ENCODE data around the gene C17orf75. TPM values are rescaled to one million over a fixed set of nuclear protein-coding genes. Genes with fewer than 3 reads are reported as not detected.
A peak's percentile ranks its signal among the peaks of the same experiment; 100 is the strongest.

C17orf75 gene
- total RNA-seq, 1 donor from 2014 or later, result 22.7 TPM

DNA sequence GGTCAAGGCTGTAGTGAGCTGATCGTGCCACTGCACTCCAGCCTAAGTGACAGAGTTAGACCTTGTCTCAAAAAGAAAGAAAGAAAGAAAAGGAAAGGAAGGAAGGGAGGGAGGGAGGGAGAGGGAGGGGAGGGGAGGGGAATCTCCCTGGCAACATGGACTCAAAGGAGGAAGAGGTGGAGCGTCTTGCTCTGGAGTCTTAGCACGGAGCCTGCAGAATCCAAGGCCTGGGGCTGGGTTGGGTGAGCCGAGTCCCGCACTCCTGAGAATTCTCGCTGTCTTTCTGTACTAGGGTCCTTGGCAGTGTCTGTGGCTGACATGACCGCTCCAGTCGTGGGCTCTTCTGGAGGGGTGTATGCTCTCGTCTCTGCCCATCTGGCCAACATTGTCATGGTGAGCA lies 36.9 kb downstream of the C17orf75 start:
- DNase-seq (ENCODE audit: low spot score), result no peak

DNA sequence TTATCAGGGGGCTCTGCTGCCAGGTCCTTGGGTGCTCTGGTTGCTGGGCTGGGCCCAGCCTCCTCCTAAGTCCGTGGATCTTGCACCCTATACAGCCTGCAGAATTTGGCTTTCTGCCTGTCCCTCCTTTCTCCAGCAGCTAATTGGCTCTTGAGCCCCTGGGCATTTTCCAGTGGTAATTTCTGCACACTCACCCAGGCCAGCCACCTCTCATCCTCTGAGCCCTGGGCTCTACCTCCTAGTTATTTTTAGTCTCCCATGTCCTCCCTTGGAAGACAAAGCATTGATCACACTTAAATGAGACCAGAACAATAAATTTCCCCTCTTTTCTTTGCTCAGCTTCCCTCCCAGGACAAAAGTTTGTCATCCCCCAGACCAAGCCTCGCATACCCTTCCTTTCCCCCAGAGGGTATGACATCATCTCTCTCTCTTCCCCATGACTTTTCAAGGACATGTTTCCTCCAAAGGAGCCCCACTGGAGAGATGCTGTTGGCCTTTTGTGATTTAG lies 38.1 kb downstream of the C17orf75 start:
- no peak for DNase-seq (ENCODE audit: low spot score)

DNA sequence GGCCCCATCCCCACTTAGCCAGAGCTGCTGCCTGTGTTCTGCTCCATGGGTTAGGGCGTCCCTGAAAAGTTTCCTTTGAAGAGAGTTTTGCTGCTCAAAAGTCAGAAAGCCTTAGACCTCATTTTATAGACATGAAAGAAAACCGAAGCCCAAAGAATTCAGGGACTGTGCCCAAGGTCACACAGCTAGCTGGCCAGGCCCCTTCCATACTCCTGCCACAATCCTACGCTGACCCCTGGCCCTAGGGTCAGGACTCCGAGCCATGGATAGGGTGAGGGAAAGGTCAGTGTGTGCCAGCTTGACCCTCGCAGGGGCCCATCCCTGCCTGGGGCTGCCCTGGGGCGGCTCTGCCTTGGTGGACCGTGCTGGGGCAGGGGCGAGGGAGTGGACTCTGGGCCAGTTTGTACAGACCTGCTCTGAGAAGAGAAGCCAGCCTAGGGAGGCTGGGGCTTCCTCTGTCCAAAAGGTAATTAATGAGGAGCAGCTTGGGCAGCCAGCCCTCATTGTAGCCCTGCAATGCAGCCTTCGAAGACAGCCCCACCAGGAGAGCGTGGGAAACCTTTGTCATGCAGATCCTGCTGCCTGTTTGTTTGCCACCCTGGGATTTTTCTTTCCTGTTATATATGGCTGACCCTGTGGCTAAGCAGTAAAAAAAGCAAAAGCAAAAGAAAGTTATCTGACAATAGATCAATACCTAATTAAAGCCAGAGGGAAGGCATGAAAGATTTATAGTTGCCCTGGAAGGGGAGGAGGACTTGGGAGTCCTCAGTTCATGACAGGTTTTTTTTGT lies 38.9 kb downstream of the C17orf75 start:
- DNase-seq (ENCODE audit: low spot score), result no peak

DNA sequence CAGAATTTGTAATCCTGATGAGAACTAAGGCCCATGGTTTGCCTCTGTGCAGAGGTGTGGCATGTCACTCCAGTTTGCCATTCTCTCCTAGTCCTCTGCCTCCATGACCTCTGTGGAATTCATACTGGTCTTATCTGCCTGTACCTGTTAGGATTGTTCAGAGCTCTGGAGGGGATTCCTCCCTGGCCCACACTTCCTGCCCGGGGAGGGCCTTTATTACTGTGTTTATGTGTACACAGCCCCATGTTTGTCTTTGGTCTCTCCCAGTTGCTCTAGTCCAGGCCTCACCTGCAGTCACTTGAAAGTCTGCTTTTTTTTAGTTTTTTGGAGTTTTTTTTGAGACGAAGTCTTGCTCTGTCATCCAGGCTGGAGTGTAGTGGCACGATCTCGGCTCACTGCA lies 39.9 kb downstream of the C17orf75 start:
- no peak for DNase-seq (ENCODE audit: low spot score)

DNA sequence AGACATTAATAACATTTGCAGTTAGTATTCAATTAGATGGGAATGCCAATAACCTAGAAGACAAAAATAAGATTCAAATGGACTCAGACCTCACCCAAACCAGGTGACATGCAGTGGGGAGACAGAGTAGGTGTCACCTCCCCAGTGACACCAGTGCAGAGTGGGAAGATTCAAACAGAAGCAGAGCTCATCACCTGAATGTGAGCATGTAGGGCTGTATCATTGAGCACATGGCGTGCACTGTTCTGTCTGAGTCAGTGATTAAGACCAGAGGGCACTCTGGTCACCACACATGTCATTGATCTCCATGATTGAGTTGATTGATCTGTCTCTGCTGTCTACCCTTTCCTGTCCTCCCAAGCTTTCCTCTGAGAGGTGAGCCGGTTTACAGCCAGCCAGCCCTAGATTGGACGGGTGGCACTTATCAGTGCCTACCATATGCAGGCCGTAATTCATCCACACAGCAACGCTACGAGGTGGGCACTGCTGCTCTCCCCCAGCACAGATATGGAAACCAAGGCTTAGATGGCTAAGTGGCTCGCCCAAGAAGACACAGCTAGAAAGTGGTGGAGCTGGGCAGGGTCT lies 42.3 kb downstream of the C17orf75 start:
- DNase-seq (ENCODE audit: low spot score), result no peak

DNA sequence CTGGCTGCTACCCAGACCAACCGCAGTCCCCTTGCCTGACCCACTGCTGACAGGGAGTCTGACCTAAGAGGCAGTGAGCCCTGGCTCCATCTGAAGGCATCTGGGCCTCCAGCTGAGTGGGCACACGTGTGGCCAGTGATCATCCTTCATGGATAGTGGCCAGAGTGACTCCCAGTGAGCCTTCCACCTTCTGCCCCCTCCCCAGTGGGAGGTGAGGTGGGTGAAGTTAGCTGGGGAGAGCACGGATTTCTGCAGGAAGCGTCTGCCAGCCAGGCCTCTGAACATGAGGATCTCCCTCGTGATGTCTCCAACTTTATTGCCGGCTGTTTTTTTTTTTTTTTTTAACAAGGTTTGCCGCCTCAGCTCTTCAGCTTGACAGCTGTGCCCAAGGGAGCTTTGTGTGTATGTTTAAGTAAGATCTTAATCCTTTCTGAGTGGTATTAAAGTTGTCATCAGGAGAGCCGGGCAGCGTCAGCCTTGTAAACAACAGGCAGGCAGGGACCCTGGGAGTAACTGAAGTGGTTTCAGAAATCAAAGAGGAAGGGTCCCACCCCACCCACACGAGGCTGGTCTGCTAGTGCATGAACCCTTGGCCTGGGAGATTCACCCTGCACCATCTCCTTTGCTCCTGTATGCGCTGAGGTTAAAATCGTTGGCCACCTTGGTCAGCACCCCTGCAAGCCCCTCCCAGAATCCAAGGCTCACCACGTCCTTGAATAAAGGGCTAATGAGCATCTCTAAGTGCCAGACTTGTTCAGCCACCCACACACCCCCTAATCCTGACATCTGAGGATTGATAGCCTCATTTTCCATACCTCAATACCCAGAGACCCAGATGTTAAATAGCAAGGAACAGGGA lies 43.0 kb downstream of the C17orf75 start:
- no peak for DNase-seq (ENCODE audit: low spot score)

DNA sequence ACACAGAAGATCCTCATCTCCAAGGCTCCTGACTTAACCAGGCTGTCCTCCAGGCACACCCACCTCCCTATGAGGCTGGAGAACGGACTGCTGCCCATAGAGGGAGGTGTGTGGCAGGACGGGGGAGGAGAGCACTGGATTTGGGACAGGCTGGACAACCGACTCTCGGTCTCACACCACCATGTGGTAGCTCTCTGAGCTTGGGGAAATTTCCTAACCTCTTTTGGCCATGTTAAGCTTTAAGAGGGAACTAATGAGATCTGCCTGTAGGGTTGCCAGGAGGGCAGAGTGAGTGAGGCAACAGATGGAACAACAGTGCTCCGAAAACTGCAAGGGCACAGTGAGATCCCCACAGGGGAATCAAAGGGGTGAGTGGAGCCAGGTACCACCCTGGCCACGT lies 43.7 kb downstream of the C17orf75 start:
- DNase-seq (ENCODE audit: low spot score), result no peak

DNA sequence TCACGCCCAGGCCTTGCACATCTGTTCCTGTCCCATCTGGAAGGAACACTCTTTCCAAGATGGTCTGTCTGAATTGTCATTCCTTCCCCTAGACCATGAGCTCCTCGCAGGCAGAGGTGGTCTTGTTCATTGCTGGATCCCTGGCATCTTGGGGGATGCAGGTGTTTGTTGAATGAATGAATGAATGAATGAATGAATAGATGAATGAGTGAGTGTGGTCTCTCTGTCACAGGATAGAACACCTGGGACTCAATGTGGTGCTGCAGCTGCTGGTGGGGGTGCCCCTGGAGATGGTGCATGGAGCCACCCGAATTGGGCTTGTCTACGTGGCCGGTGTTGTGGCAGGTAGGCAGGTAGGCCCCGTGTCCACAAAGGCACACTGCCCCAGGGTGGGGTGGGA lies 44.1 kb downstream of the C17orf75 start:
- no peak for DNase-seq (ENCODE audit: low spot score)

DNA sequence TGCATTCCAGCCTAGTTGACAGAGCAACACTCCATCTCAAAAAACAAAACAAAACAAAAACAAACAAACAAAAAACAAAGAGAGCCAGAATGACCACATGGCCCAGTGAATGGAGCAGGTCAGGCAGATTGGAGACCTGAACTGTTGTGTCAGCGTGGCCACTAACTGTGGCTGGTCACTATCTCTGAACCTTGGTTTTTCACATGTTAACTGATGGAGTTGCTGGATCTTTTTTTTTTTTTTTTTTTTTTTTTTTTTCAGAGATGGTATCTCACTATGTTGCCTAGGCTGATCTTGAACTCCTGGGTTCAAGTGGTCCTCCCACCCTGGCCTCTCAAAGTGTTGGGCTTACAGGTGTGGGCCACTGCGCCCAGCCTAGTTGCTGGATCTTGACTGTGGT lies 44.5 kb downstream of the C17orf75 start:
- no peak for DNase-seq (ENCODE audit: low spot score)

DNA sequence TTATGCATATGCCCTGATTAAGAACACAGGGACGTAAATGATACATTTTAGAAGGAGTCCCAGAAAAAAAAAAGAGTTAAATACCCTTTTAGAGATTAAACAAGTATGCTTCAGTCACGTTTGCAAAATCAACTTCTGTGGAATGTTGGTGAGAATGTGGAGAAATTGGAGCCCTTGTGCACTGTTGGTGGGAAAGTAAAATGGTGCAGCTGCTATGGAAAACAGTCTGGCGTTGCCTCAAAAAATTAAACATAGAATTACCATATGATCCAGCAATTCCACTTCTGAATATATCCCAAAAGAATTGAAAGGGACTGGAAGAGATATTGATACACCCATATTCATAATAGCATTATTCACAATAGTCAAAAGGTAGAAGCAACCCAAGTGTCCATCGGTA lies 49.9 kb downstream of the C17orf75 start:
- DNase-seq (ENCODE audit: low spot score), result no peak

DNA sequence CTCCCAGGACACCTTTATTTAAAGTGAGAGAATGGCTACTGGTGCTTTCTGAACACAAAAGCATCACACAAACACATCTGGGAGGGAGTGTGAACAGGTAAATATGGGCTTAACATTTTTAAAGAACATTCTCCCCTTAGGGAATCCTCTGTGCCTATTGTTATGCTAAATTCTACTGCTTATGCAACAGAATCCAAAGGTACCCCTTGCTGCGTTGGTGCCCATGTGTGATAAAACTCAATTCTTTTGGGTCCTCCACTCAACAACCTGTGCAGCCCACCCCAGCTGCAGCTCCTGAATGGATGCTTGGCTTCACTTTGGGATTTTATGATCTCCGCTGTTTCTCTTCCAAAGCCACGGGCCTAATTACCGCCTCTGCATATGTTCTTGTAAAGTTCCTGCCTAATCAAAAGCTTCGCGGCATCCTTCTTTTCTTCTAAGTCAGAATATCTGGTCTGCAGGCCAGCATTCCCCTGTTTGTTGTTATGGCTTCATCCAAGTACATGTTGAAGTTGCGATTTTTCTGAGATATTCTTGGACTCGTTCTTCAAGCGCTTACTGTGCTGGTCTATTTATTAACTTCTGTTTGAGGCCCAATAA lies 52.4 kb downstream of the C17orf75 start:
- DNase-seq (ENCODE audit: low spot score), result no peak

DNA sequence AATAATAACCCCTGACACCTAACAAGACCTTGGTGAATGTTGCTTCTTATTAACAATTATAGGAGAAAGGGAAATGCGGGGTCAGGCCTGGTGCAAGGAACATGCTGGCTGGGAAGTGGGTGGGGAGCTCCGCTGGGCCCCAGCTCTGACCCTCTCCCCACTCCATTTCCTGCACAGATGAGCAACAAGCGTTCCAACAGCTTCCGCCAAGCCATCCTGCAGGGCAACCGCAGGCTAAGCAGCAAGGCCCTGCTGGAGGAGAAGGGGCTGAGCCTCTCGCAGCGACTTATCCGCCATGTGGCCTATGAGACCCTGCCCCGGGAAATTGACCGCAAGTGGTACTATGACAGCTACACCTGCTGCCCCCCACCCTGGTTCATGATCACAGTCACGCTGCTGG lies 53.4 kb downstream of the C17orf75 start:
- no peak for DNase-seq (ENCODE audit: low spot score)

DNA sequence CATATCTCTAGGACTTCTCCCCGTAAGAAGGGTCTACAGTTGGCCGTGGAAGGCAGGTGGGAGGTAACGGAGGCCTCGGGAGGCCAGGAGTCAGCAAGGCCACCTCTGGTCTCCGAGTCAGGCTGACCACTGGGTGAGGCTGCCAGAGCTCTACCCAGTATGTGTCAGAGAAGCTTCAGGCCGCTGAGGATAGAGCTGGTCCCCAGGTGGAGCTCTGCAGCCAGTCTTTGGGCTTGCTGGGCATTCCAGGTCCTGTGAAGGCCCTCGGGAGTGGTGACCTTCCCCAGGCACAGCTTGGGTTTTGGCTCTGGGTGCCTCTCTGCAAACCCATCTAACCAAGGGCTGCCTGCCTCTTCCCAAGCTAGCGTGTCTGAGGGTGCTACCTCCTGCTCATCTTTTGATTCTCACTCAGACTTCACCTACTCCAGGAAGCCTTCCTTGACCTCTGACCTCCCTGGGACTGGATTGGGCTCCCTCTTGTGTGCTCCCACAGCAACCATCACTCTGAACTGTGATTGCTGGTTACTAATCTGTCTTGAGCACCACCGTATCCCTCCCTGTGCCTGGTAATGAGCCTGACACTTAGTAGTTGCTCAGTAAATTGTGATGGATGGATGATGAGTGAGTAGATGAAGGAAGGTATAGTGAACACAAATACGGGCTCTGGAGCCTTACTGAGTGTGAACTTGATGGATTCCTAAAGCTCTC lies 54.0 kb downstream of the C17orf75 start:
- no peak for DNase-seq (ENCODE audit: low spot score)

DNA sequence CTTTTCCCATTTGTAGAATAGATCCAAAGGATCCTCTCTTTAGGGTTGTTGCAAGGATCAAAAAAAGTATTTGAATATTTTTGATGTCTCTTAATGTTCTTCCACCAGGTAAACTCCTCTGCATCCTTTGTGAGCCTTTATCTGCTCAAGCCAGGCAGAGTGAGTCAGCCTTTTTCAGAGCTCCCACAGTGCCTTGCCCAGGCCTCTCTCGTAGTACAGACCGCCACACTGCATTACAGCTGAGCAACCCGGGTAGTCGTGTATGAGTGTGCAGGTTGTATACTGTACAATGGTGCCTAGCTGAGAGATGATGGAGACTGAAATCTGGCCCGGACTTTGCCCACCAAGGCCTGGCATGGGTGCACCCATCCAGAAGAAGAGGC lies 55.5 kb downstream of the C17orf75 start:
- no peak for DNase-seq (ENCODE audit: low spot score)

DNA sequence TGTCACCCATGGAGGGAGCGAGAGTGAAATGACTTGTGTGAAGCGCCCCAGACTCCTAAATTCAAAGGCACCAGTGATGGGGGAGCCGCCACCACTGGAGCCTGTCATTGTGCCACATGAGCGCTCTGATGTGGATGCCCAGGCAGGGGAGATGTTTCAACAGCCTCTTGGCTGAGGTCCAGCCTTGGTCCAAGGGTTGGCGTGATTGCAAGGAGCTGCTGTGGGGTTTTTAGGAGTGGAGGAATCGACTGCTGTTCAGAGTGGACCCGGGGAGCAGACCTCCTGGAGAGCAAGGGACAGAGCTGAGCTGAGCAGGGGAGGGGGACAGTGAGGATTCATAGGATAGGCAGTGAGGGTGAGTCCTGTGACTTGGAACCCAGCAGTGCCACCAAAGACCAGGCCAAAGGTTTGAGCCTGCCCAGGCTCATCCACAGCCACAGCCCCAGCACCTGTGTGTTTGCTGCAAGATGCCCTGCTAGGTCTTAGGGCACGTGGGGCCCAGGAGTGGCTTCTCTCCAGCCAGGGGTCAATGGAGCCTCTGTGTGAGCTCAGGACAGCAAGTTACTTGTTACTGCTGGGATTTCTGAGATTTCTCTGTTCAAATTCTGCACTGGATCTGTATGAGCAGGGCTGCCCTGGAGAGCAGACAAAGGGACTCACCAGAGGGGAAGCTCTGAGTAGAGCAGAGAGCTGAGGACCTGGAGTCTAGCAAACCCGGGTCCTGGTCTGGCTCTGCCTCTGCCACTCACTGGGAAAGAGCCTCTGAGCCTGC lies 56.0 kb downstream of the C17orf75 start:
- no peak for DNase-seq (ENCODE audit: low spot score)

DNA sequence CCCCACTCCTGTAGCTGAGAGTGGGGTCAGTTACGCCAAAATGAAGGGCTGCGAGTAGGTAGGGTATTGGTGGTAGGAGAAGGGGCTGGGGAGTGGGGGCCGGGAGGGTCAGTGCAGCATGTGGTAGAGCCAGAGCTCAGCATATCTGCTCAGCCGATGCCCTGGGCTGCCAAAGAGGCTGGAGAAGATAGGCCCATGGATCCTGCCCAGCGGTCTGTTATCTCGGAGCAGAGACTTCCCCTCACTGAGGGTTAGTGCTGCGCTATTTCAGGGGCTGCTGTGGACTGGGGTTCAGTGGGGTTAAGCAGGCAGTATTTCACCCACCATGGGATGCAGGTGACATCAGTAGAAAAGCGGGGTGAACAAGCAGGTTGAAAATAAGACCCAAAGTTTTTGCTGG lies 56.7 kb downstream of the C17orf75 start:
- no peak for DNase-seq (ENCODE audit: low spot score)

DNA sequence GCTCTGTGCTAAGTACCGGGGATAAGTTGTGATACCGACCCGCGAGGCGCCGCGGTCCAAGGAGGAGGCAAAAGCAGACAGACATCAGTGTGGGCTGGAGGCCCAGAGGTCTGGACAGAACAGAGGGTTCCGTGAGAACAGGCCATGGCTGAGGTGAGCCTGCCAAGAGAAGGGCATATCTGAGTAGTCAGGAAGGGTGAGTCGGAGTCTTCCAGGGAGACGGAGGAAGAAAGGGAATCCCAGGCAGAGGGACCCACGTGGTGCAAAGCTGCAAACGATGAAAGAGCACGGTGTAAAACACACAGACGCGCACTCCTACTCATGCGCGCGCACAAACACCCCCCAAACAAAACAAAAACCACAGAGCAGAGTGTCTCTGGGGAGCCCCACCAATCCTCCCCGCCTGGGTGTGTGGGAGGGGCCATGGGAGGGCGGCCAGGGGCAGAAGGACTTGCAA lies 58.2 kb downstream of the C17orf75 start:
- DNase-seq (ENCODE audit: low spot score), result no peak

DNA sequence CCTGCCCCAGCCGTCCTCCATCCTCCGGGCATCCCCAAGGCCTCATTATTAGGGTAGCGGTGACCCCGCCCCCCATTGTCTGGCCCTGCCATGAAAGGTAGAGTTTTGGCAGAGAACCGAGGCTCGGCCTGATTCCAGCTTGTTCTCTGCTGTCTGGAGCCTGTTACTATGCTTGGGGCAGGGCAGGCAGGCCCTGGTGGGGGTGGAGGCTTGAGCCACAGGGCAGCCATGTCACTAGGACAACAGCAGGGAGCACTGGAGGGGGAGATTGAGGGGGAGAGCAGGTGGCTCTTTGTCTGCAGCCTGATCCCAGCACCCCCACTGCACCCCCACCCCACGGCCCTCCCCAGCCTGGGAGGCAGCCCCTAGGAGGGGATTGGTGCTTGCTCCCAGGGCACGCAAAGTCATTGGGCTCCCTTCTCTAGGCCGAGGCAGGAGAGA lies 60.9 kb downstream of the C17orf75 start:
- peak; percentile 63 for DNase-seq (ENCODE audit: low spot score)

DNA sequence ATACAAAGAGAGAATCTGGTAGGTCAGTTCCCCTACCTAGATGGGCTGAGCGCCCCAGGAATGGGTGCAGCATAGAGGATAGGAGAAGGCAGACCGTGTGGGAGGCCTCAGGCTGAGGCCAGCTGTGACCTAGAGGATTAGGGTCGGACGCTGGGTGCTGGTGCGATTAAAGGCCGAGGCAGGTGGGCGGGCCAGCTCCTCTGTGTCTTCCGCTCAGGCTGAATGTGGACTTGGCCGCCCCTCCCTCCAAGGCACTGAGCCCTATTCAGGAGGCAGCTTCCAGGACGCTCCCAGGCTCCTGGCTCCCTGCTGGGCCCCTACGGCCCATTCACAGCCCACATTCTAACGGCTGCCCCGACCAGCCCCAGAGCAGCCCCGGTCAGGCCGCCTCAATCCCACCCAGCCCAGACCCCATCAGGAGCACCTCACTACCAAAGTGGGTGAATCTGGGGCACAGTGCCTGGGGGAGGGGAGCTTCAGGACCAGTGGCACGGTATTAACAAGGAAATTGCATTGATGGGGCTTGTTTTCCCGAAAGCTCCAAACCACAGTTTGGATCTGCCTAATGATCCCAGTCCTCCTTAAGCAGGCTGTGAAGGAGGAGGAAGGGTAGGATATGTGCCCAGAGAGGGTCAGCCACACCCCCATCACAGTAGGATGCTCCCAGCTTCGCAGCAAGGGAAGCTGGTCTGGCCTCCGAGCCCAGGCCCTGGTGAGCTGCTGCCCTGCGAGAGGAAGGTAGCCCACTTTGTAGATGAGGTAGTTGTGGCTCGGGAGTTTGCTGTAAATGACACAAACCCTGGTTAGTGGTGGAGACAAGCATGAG lies 61.9 kb downstream of the C17orf75 start:
- DNase-seq (ENCODE audit: low spot score), result no peak

DNA sequence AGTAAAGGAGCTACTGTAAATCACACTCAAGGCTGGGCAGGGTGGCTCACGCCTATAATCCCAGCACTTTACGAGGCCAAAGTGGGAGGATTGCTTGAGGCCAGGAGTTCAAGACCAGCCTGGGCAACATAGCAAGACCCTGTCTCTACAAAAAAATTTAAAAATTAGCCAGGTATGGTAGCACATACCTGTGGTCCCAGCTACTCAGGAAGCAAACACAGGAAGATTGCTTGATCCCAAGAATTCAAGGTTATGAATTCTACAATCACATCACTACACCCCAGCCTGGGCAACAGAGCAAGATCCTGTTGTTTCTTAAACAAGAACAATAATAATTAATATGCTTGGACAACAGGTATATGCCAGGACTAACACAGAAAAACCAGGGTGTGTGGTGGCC lies 63.2 kb downstream of the C17orf75 start:
- no peak for DNase-seq (ENCODE audit: low spot score)

Measured in mucosa of gallbladder (tissue), 1 donor.